Activated CD4-positive, alpha-beta memory T cell treated with anti-CD3 and anti-CD28 coated beads for 36 hours (primary cell): ENCODE data around the gene SART3. TPM values are rescaled to one million over a fixed set of nuclear protein-coding genes. Genes with fewer than 3 reads are reported as not detected.
"Not testable (repeated sequence)": the region's sequence is repeated elsewhere in the genome, so short reads cannot be mapped to it uniquely, and the experiment has no call there.

Source experiments
- CTCF ChIA-PET: fragments of 350-600 bp; sonication (Branson Sonifier 250); formaldehyde crosslinking; loops from one replicate; lab custom pipeline; 2021; ENCODE audit warnings: antibody characterized with exemption, inconsistent platforms; lab: Charles Lee
- POLR2A ChIA-PET: fragments of 350-600 bp; sonication (Branson Sonifier 250); formaldehyde crosslinking; loops from one replicate; lab custom pipeline; 2021; ENCODE audit warnings: antibody characterized with exemption; lab: Charles Lee
- DNase-seq: peaks from one replicate; pipeline ENCODE4 v3.0.0-alpha.2; 2020
- H3K27ac Mint-ChIP-seq: one replicate; pipeline ENCODE4 v1.8.0; 2021; ENCODE audit warnings: mixed read lengths
- H3K27me3 Mint-ChIP-seq: one replicate; pipeline ENCODE4 v1.8.0; 2021; ENCODE audit warnings: mixed read lengths
- H3K36me3 Mint-ChIP-seq: one replicate; pipeline ENCODE4 v1.8.0; 2021; ENCODE audit warnings: mixed read lengths
- H3K4me1 Mint-ChIP-seq: one replicate; pipeline ENCODE4 v1.8.0; 2021; ENCODE audit warnings: low read depth, mixed read lengths
- H3K4me3 Mint-ChIP-seq: one replicate; pipeline ENCODE4 v1.8.0; 2021; ENCODE audit warnings: mild to moderate bottlenecking, mixed read lengths
- H3K9me3 Mint-ChIP-seq: one replicate; pipeline ENCODE4 v1.8.0; 2021; ENCODE audit warnings: mixed read lengths
- intact Hi-C: fragments of 100-400 bp; cut with micrococcal nuclease; formaldehyde crosslinking; loops from one replicate; pipeline ENCODE4 v1.15.1; 2023
- total RNA-seq, 2 experiments: library from RNA; stranded (reverse); gene quantifications; one replicate each; pipeline ENCODE4 v1.2.3, GENCODE V29; 2021

Gene SART3
- total RNA-seq, 2 experiments from 2014 or later = 84.3 to 91.5 TPM

DNA sequence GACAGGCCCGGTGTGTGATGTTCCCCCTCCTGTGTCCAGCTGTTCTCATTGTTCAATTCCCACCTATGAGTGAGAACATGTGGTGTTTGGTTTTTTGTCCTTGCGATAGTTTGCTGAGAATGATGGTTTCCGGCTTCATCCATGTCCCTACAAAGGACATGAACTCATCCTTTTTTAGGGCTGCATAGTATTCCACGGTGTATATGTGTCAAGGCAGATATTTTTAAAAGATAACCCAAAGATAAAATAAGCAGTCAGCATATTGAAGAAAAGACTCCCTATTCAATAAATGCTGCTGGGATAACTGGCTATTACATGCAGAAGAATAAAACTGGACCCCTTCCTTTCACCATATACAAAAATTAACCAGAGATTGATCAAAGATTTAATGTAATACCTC is 73.9 kb downstream of the SART3 start:
- H3K36me3 Mint-ChIP-seq, CTCF ChIA-PET, H3K4me1 Mint-ChIP-seq: not testable (repeated sequence)

GRCh38 chr12:108485371-108485770 is 75.6 kb downstream of the SART3 start:
- CTCF ChIA-PET, POLR2A ChIA-PET, H3K9me3 Mint-ChIP-seq, H3K4me1 Mint-ChIP-seq, H3K27ac Mint-ChIP-seq, H3K36me3 Mint-ChIP-seq, DNase-seq, intact Hi-C loops, H3K4me3 Mint-ChIP-seq: not testable (repeated sequence)
- H3K27me3 Mint-ChIP-seq = peaks cover 36% of the 10 kb centered on the region

More for the DNA sequence above, 73.9 kb downstream of the SART3 start:
- POLR2A ChIA-PET, H3K27ac Mint-ChIP-seq, intact Hi-C loops, H3K4me3 Mint-ChIP-seq, H3K9me3 Mint-ChIP-seq, DNase-seq: not testable (repeated sequence)
- H3K27me3 Mint-ChIP-seq = peaks cover 27% of the 10 kb centered on the region

DNA sequence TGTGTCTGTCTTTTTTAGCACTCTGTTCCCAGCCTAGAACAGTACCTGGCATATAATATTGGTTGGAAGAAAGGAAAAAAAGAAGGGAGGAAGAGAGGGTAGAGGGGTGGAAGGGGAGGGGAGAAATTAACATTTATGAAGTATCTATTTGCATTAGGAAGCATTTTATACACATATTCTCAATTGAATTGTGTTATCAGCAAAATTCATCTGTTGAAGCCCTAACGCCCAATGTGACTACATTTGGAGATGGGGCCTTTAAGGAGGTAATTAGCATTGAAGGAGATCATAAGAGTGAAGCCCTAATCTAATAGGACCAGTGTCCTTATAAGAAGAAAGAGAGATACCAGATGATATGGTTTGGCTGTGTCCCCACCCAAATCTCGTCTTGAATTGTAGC is 76.1 kb downstream of the SART3 start:
- Mint-ChIP-seq H3K27me3 (peaks cover 37% of the 10 kb centered on the region), H3K27ac (no peak overlapping the region), H3K4me1 (no peaks in the 10 kb centered on the region), H3K9me3 (peaks cover 10% of the 10 kb centered on the region), H3K36me3 (peaks cover 5% of the 10 kb centered on the region), H3K4me3 (no peak overlapping the region)
- CTCF ChIA-PET = no interaction called here
- intact Hi-C loops = no loop called here
- POLR2A ChIA-PET = no interaction called here
- no peak for DNase-seq

- H3K4me3 Mint-ChIP-seq = no peak overlapping the region
- ChIA-PET CTCF (no interaction called here), POLR2A (no interaction called here)
- H3K9me3 Mint-ChIP-seq = peaks cover 10% of the 10 kb centered on the region
- H3K36me3 Mint-ChIP-seq = peaks cover 5% of the 10 kb centered on the region
- H3K27ac Mint-ChIP-seq = no peak overlapping the region
- DNase-seq = no peak
- H3K4me1 Mint-ChIP-seq = no peaks in the 10 kb centered on the region
- intact Hi-C loops = no loop called here
- H3K27me3 Mint-ChIP-seq = peaks cover 37% of the 10 kb centered on the region
Observed at GRCh38 chr12:108484431-108484830, 76.5 kb downstream of the SART3 start.

- POLR2A ChIA-PET = no interaction called here
- Mint-ChIP-seq H3K27ac (no peak overlapping the region), H3K27me3 (peaks cover 36% of the 10 kb centered on the region), H3K4me1 (no peaks in the 10 kb centered on the region), H3K4me3 (no peak overlapping the region), H3K9me3 (peaks cover 10% of the 10 kb centered on the region), H3K36me3 (peaks cover 5% of the 10 kb centered on the region)
- DNase-seq = no peak
- CTCF ChIA-PET = no interaction called here
- intact Hi-C loops = no loop called here
Observed at GRCh38 chr12:108483213-108484059, 77.5 kb downstream of the SART3 start.

- Mint-ChIP-seq H3K36me3 (peaks cover 5% of the 10 kb centered on the region), H3K9me3 (peaks cover 10% of the 10 kb centered on the region), H3K27ac (no peak overlapping the region), H3K27me3 (peaks cover 29% of the 10 kb centered on the region), H3K4me1 (no peaks in the 10 kb centered on the region), H3K4me3 (no peak overlapping the region)
- POLR2A ChIA-PET = no interaction called here
- CTCF ChIA-PET = interaction anchor here (0.6 kb wide), 1 partner anchor 58 kb away, joined by 3 read pairs; no protein-coding TSS in a partner anchor
- intact Hi-C loops = no loop called here
- DNase-seq = no peak
Observed at GRCh38 chr12:108482717-108483212, 78.2 kb downstream of the SART3 start.

DNA sequence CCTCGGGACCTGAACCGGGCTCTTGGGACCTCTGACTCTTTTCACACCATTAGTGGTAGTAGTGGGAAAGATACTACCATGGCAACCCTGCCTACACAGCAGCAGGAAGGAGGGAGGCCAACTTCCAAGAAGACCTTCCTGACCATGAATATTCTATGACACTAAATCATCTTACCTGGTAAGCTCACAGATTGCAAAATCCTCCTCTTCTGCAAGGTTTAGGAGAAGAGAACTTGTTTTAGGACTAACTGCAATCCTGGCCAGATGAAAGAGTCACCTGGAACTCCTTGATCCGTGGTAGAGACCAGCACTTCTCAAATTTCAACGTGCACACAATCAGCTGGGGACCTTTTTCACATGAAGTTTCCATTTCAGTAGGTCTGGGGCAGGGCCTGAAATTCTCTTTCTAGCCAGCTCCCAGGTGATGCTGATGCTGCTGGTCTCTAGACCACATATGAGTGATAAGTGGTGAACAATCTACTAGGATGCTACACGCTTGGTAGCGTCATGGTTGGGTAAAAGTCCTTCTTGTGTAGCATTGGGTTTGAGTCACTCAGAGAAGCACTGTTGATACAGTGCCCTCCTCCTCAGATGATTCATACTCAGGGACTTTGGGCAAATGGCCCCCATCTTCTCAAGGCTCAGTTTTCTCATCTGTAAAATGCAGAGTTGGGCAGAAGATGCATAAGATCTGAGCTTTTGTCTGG is 81.5 kb downstream of the SART3 start:
- POLR2A ChIA-PET = no interaction called here

GRCh38 chr12:108478611-108479206 is 82.3 kb downstream of the SART3 start:
- no peaks in the 10 kb centered on the region for H3K4me1 Mint-ChIP-seq
- H3K27ac Mint-ChIP-seq = no peak overlapping the region
- ChIA-PET POLR2A (no interaction called here), CTCF (no interaction called here)
- no peaks in the 10 kb centered on the region for H3K9me3 Mint-ChIP-seq
- H3K4me3 Mint-ChIP-seq = no peak overlapping the region
- H3K27me3 Mint-ChIP-seq = peaks cover 20% of the 10 kb centered on the region
- intact Hi-C loops = no loop called here
- no peak for DNase-seq
- no peaks in the 10 kb centered on the region for H3K36me3 Mint-ChIP-seq

More for the DNA sequence above, 81.5 kb downstream of the SART3 start:
- Mint-ChIP-seq H3K27ac (no peak overlapping the region), H3K27me3 (peaks cover 21% of the 10 kb centered on the region), H3K4me3 (no peak overlapping the region), H3K4me1 (no peaks in the 10 kb centered on the region), H3K9me3 (no peaks in the 10 kb centered on the region), H3K36me3 (no peaks in the 10 kb centered on the region)
- DNase-seq = no peak
- intact Hi-C loops = no loop called here
- CTCF ChIA-PET = no interaction called here

DNA sequence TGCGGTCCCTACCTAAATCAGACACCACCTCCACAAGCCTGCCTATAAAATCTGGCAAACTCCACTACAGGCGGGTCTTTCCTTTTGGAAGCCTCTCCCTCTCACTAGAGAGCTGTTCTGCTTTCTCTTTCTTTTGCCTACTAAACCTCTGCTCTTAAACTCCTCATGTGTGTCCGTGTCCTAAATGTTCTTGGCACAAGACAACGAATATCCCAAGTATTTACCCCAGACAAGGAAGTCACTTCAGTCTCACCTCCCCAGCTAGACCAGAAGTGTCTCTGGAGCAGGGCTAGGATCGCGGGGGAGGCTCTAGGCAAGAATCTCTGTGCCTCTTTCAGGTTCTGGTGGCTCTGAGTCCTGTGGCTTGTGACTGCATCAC is 83.1 kb downstream of the SART3 start:
- Mint-ChIP-seq H3K36me3 (no peaks in the 10 kb centered on the region), H3K27ac (no peak overlapping the region)
- intact Hi-C loops = no loop called here

DNA sequence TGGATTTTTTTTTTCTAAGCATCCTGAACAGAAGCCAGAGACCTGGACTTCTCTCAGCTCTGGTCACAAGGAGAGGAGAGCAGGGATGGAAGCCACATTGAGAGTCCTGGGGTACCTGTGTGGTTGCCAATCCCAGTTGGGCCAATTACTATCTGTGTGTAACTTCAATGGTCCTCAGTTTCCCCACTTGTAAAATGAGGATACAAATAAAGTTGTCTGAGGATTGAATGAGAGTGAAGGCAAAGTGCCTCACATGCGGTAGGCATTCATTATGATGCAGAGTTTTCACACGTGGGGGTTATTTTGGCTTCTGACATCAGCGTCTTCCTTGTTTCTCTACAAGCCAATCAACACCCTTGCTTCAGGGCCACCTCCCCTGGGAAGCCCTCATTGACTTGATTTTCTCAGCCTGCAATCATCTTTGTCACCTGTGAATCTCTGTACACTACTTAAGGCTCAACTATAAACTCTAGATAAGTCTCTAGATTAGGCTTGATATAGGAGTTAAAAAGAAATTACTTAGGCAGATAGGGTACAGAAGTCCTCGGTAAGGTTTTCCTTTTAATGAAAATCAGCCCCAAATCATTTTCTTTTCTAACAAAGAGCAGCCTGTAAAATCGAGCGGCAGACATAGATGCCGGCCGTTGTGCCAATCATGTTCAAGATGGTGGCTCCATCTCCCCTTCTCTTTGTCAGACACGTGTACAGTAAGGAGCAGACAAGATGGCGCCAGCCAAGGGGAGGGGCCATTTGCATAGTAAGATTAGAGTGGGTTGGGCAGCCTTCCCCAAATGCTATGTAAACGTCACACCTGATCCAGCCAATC is 83.7 kb downstream of the SART3 start:
- ChIA-PET CTCF (no interaction called here), POLR2A (no interaction called here)
- Mint-ChIP-seq H3K27me3 (peaks cover 19% of the 10 kb centered on the region), H3K9me3 (no peaks in the 10 kb centered on the region), H3K36me3 (no peaks in the 10 kb centered on the region), H3K4me3 (no peak overlapping the region), H3K4me1 (no peaks in the 10 kb centered on the region), H3K27ac (no peak overlapping the region)
- DNase-seq = no peak
- intact Hi-C loops = no loop called here

More for the DNA sequence above, 83.1 kb downstream of the SART3 start:
- H3K4me1 Mint-ChIP-seq = no peaks in the 10 kb centered on the region
- H3K9me3 Mint-ChIP-seq = no peaks in the 10 kb centered on the region
- ChIA-PET CTCF (no interaction called here), POLR2A (no interaction called here)
- no peak overlapping the region for H3K4me3 Mint-ChIP-seq
- DNase-seq = no peak
- peaks cover 23% of the 10 kb centered on the region for H3K27me3 Mint-ChIP-seq

GRCh38 chr12:108475396-108475795 is 85.6 kb downstream of the SART3 start:
- Mint-ChIP-seq H3K4me1 (no peaks in the 10 kb centered on the region), H3K36me3 (no peaks in the 10 kb centered on the region), H3K27ac (no peak overlapping the region), H3K4me3 (no peak overlapping the region), H3K27me3 (peaks cover 9% of the 10 kb centered on the region), H3K9me3 (no peaks in the 10 kb centered on the region)
- intact Hi-C loops = no loop called here
- POLR2A ChIA-PET = no interaction called here
- no peak for DNase-seq
- CTCF ChIA-PET = interaction anchor here (0.6 to 0.9 kb wide), 2 partner anchors 18 to 94 kb away, joined by 3 read pairs; no protein-coding TSS in a partner anchor
